WTC11 (cell line): ENCODE results near the gene SMOC2.

Experiments used
- NR3C1 ChIP-seq: sonication (generic); formaldehyde crosslinking; conservative IDR thresholded peaks from 2 replicates; pipeline ENCODE4 v1.8.1; 2023; ENCODE audit warnings: low read depth, mild to moderate bottlenecking, missing genetic modification reagents
- TF ChIP-seq, protein P1 (sequence below): fragments of 200-600 bp; IDR thresholded peaks from 2 replicates; pipeline ENCODE4 v1.8.0; 2022; ENCODE audit warnings: antibody characterized with exemption
- TF ChIP-seq, protein P2 (sequence below): sonication (generic); formaldehyde crosslinking; IDR thresholded peaks from 2 replicates; pipeline ENCODE4 v1.8.0; 2022; ENCODE audit warnings: mild to moderate bottlenecking, missing genetic modification reagents

DNA sequence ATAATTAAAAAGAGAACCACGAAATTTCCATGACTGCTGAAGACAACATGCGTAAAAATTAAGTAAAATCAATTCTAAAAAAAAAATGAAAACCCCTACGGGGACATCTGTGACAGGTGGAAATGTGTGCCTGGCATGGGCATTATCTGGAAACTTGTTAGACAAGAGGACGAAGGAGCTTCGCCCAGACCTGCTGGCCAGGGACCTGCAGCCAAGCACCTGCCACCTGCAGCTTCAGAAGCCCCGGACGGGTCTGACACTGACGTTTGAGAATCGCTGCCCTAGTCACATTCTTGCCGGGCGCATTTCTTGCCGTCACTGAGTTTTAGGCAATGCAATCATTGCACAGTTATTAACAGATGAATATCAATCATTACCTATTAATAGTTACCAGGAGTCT is 140.3 kb downstream of the SMOC2 start:
- TF ChIP-seq, protein P1, sequence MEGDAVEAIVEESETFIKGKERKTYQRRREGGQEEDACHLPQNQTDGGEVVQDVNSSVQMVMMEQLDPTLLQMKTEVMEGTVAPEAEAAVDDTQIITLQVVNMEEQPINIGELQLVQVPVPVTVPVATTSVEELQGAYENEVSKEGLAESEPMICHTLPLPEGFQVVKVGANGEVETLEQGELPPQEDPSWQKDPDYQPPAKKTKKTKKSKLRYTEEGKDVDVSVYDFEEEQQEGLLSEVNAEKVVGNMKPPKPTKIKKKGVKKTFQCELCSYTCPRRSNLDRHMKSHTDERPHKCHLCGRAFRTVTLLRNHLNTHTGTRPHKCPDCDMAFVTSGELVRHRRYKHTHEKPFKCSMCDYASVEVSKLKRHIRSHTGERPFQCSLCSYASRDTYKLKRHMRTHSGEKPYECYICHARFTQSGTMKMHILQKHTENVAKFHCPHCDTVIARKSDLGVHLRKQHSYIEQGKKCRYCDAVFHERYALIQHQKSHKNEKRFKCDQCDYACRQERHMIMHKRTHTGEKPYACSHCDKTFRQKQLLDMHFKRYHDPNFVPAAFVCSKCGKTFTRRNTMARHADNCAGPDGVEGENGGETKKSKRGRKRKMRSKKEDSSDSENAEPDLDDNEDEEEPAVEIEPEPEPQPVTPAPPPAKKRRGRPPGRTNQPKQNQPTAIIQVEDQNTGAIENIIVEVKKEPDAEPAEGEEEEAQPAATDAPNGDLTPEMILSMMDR: no peak
- TF ChIP-seq, protein P2, sequence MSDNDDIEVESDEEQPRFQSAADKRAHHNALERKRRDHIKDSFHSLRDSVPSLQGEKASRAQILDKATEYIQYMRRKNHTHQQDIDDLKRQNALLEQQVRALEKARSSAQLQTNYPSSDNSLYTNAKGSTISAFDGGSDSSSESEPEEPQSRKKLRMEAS: no peak
- no peak for TF ChIP-seq NR3C1 (CRISPR knock-in tag)
